ENCODE results near the gene ZNF772. TPM values are rescaled to one million over a fixed set of nuclear protein-coding genes. Genes with fewer than 3 reads are reported as not detected.
"Not testable (repeated sequence)": the region's sequence is repeated elsewhere in the genome, so short reads cannot be mapped to it uniquely, and the experiment has no call there.

ZNF772 gene
- polyA plus RNA-seq, 1 donor (not counting 4 experiments of a cell fraction or from before 2014, with no cell fraction given): 5.2 TPM

- Histone ChIP-seq H3K4me3 (ENCODE audit: control insufficient read depth in 2 of 3, extremely low read depth in 1 of 3, insufficient read depth in 2 of 3, low read depth in 1 of 3, low read length in 3 of 3) (no peak overlapping the region), H3K27ac (ENCODE audit: control insufficient read depth, insufficient read depth, low read length) (no peak overlapping the region), H2AFZ (ENCODE audit: control insufficient read depth, low read length) (no peak overlapping the region), H3K4me1 (ENCODE audit: control insufficient read depth, extremely low read depth, insufficient read depth, low read length) (no peaks in the 10 kb centered on the region), H3K27me3 (ENCODE audit: control insufficient read depth, extremely low read depth, insufficient read depth, low read length) (no peaks in the 10 kb centered on the region), H3K9ac (ENCODE audit: control insufficient read depth, extremely low read depth, insufficient read depth, low read length) (no peak overlapping the region), H4K20me1 (ENCODE audit: control insufficient read depth, extremely low read depth, insufficient read depth, low read length) (no peaks in the 10 kb centered on the region), H3K9me1 (ENCODE audit: control insufficient read depth, extremely low read depth, insufficient read depth, low read length) (no peaks in the 10 kb centered on the region), H3K36me3 (ENCODE audit: control insufficient read depth in 2 of 2, extremely low read depth in 1 of 2, insufficient read depth in 2 of 2, low read length in 2 of 2) (peaks cover 11 to 15% of the 10 kb centered on the region in 2 experiments), H3K79me2 (ENCODE audit: control insufficient read depth, insufficient read depth, low read length) (no peaks in the 10 kb centered on the region), H3K4me2 (ENCODE audit: control insufficient read depth, extremely low read depth, insufficient read depth, low read depth, low read length) (no peak overlapping the region), H3K9me3 (ENCODE audit: control insufficient read depth, low read depth, low read length) (peaks cover 2% of the 10 kb centered on the region)
- DNase-seq (ENCODE audit: low read depth, low spot score) (no peak), FAIRE-seq (no peak)
- TF ChIP-seq EZH2 (IDR thresholded peaks at IDR 0.05; ENCODE audit: low read length): no peak
- no peak for TF ChIP-seq CTCF (optimal IDR thresholded peaks at IDR 0.05 in 1 of 3, IDR thresholded peaks at IDR 0.05 in 1 of 3, conservative IDR thresholded peaks at IDR 0.05 in 1 of 3; ENCODE audit: extremely low read depth in 1 of 3, insufficient read depth in 2 of 3, low read length in 3 of 3)
- dilution Hi-C loops (cut with MboI; ENCODE audit: extremely low pct_ligation_motif_present, low sequenced_read_pairs): no loop called here
These were observed 34.1 kb upstream of the ZNF772 start for GRCh38 chr19:57511484-57511883.

- Histone ChIP-seq H3K36me3 (ENCODE audit: control insufficient read depth in 2 of 2, extremely low read depth in 1 of 2, insufficient read depth in 2 of 2, low read length in 2 of 2) (peaks cover 24 to 26% of the 10 kb centered on the region in 2 experiments), H4K20me1 (ENCODE audit: control insufficient read depth, extremely low read depth, insufficient read depth, low read length) (no peaks in the 10 kb centered on the region), H3K4me2 (ENCODE audit: control insufficient read depth, extremely low read depth, insufficient read depth, low read depth, low read length) (no peak overlapping the region), H3K27me3 (ENCODE audit: control insufficient read depth, extremely low read depth, insufficient read depth, low read length) (no peaks in the 10 kb centered on the region), H3K27ac (ENCODE audit: control insufficient read depth, insufficient read depth, low read length) (no peak overlapping the region), H3K4me3 (ENCODE audit: control insufficient read depth in 2 of 3, extremely low read depth in 1 of 3, insufficient read depth in 2 of 3, low read depth in 1 of 3, low read length in 3 of 3) (no peak overlapping the region), H3K4me1 (ENCODE audit: control insufficient read depth, extremely low read depth, insufficient read depth, low read length) (no peaks in the 10 kb centered on the region), H3K9ac (ENCODE audit: control insufficient read depth, extremely low read depth, insufficient read depth, low read length) (no peak overlapping the region), H3K9me3 (ENCODE audit: control insufficient read depth, low read depth, low read length) (no peaks in the 10 kb centered on the region), H3K79me2 (ENCODE audit: control insufficient read depth, insufficient read depth, low read length) (peaks cover 26% of the 10 kb centered on the region), H3K9me1 (ENCODE audit: control insufficient read depth, extremely low read depth, insufficient read depth, low read length) (no peaks in the 10 kb centered on the region), H2AFZ (ENCODE audit: control insufficient read depth, low read length) (no peak overlapping the region)
- no peak for TF ChIP-seq EZH2 (IDR thresholded peaks at IDR 0.05; ENCODE audit: low read length)
- no peak for TF ChIP-seq CTCF (optimal IDR thresholded peaks at IDR 0.05 in 1 of 3, IDR thresholded peaks at IDR 0.05 in 1 of 3, conservative IDR thresholded peaks at IDR 0.05 in 1 of 3; ENCODE audit: extremely low read depth in 1 of 3, insufficient read depth in 2 of 3, low read length in 3 of 3)
- no peak for DNase-seq (ENCODE audit: low read depth, low spot score)
- dilution Hi-C loops (cut with MboI; ENCODE audit: extremely low pct_ligation_motif_present, low sequenced_read_pairs): no loop called here
- no peak for FAIRE-seq
These were observed 28.8 kb upstream of the ZNF772 start for GRCh38 chr19:57506163-57506562.

GRCh38 chr19:57500400-57500799 lies 23.0 kb upstream of the ZNF772 start:
- FAIRE-seq: peak; percentile 74
- H3K27me3 ChIP-seq (ENCODE audit: control insufficient read depth, extremely low read depth, insufficient read depth, low read length); H4K20me1 ChIP-seq (ENCODE audit: control insufficient read depth, extremely low read depth, insufficient read depth, low read length); H3K9me3 ChIP-seq (ENCODE audit: control insufficient read depth, low read depth, low read length); DNase-seq (ENCODE audit: low read depth, low spot score); dilution Hi-C loops (cut with MboI; ENCODE audit: extremely low pct_ligation_motif_present, low sequenced_read_pairs); H3K4me1 ChIP-seq (ENCODE audit: control insufficient read depth, extremely low read depth, insufficient read depth, low read length); H3K36me3 ChIP-seq (ENCODE audit: control insufficient read depth in 2 of 2, extremely low read depth in 1 of 2, insufficient read depth in 2 of 2, low read length in 2 of 2); H3K9me1 ChIP-seq (ENCODE audit: control insufficient read depth, extremely low read depth, insufficient read depth, low read length): not testable (repeated sequence)
- H3K79me2 ChIP-seq (ENCODE audit: control insufficient read depth, insufficient read depth, low read length): peaks cover 34% of the 10 kb centered on the region
- H2AFZ ChIP-seq (ENCODE audit: control insufficient read depth, low read length): peak overlapping the region; percentile 43
- peak overlapping the region; percentile 61 for H3K9ac ChIP-seq (ENCODE audit: control insufficient read depth, extremely low read depth, insufficient read depth, low read length)
- peak overlapping the region; percentile 31 for H3K27ac ChIP-seq (ENCODE audit: control insufficient read depth, insufficient read depth, low read length)
- H3K4me3 ChIP-seq (ENCODE audit: control insufficient read depth in 2 of 3, extremely low read depth in 1 of 3, insufficient read depth in 2 of 3, low read depth in 1 of 3, low read length in 3 of 3): peak overlapping the region; percentile 65 to 79 (median 76)
- H3K4me2 ChIP-seq (ENCODE audit: control insufficient read depth, extremely low read depth, insufficient read depth, low read depth, low read length): peak overlapping the region; percentile 93

GRCh38 chr19:57499680-57500395 lies 22.5 kb upstream of the ZNF772 start, which contains the start of gene ZNF773:
Gene ZNF773 (plus strand): TSS chr19:57499938. CDS start chr19:57500081, 143 bp downstream.
- peak; percentile 78 for FAIRE-seq
- H3K36me3 ChIP-seq (ENCODE audit: control insufficient read depth in 2 of 2, extremely low read depth in 1 of 2, insufficient read depth in 2 of 2, low read length in 2 of 2); H3K9me3 ChIP-seq (ENCODE audit: control insufficient read depth, low read depth, low read length); H3K4me1 ChIP-seq (ENCODE audit: control insufficient read depth, extremely low read depth, insufficient read depth, low read length); H3K9me1 ChIP-seq (ENCODE audit: control insufficient read depth, extremely low read depth, insufficient read depth, low read length); H4K20me1 ChIP-seq (ENCODE audit: control insufficient read depth, extremely low read depth, insufficient read depth, low read length); dilution Hi-C loops (cut with MboI; ENCODE audit: extremely low pct_ligation_motif_present, low sequenced_read_pairs); H3K27me3 ChIP-seq (ENCODE audit: control insufficient read depth, extremely low read depth, insufficient read depth, low read length): not testable (repeated sequence)
- peak within 1 kb of the TSS; percentile 71 for H2AFZ ChIP-seq (ENCODE audit: control insufficient read depth, low read length)
- H3K4me3 ChIP-seq (ENCODE audit: control insufficient read depth in 2 of 3, extremely low read depth in 1 of 3, insufficient read depth in 2 of 3, low read depth in 1 of 3, low read length in 3 of 3): peak within 1 kb of the TSS; percentile 70 to 79 (median 76)
- DNase-seq (ENCODE audit: low read depth, low spot score): peak; percentile 66
- peak within 1 kb of the TSS; percentile 93 for H3K4me2 ChIP-seq (ENCODE audit: control insufficient read depth, extremely low read depth, insufficient read depth, low read depth, low read length)
- H3K79me2 ChIP-seq (ENCODE audit: control insufficient read depth, insufficient read depth, low read length): peaks cover 34% of the 10 kb centered on the region
- H3K9ac ChIP-seq (ENCODE audit: control insufficient read depth, extremely low read depth, insufficient read depth, low read length): peak within 1 kb of the TSS; percentile 78
- peak within 1 kb of the TSS; percentile 56 for H3K27ac ChIP-seq (ENCODE audit: control insufficient read depth, insufficient read depth, low read length)

Data from keratinocyte (primary cell).